HUDEP-2 (cell line): ENCODE results near the gene ZC3H12D.
"Not testable (repeated sequence)": the region's sequence is repeated elsewhere in the genome, so short reads cannot be mapped to it uniquely, and the experiment has no call there.

Experiments used
- DNase-seq, 76 experiments: peaks; one replicate each; lab custom pipeline; 2025; ENCODE audit not compliant: unreplicated experiment in 76 of 76; lab: John Stamatoyannopoulos, UW

The ZC3H12D gene

GRCh38 chr6:149445095-149445466 is 39.7 kb downstream of the ZC3H12D start:
- no peak for DNase-seq

GRCh38 chr6:149444360-149445094 is 40.3 kb downstream of the ZC3H12D start:
- DNase-seq: not testable (repeated sequence)

GRCh38 chr6:149443411-149444181 is 41.2 kb downstream of the ZC3H12D start:
- DNase-seq: no peak

- no peak for DNase-seq
These were observed 43.1 kb downstream of the ZC3H12D start for GRCh38 chr6:149441740-149442139.

GRCh38 chr6:149440735-149441671 is 43.8 kb downstream of the ZC3H12D start:
- no peak for DNase-seq

GRCh38 chr6:149439626-149440025 is 45.2 kb downstream of the ZC3H12D start:
- DNase-seq: no peak

GRCh38 chr6:149438855-149439254 is 46.0 kb downstream of the ZC3H12D start:
- peak in 1 of 76 experiments; percentile 12 for DNase-seq

GRCh38 chr6:149437212-149437611 is 47.6 kb downstream of the ZC3H12D start:
- no peak for DNase-seq

- no peak for DNase-seq
These were observed 48.2 kb downstream of the ZC3H12D start for GRCh38 chr6:149436647-149437046.

GRCh38 chr6:149435919-149436586 is 48.8 kb downstream of the ZC3H12D start:
- no peak for DNase-seq

- DNase-seq: no peak
These were observed 50.9 kb downstream of the ZC3H12D start for GRCh38 chr6:149433881-149434280.

GRCh38 chr6:149433405-149433804 is 51.4 kb downstream of the ZC3H12D start:
- DNase-seq: no peak

- DNase-seq: peak in 73 of 76 experiments; percentile 15 to 94 (median 79)
These were observed 52.7 kb downstream of the ZC3H12D start for GRCh38 chr6:149431905-149432775.

- no peak for DNase-seq
These were observed 55.1 kb downstream of the ZC3H12D start for GRCh38 chr6:149429427-149430360.

- no peak for DNase-seq
These were observed 56.2 kb downstream of the ZC3H12D start for GRCh38 chr6:149428606-149429005.

GRCh38 chr6:149425754-149426153 is 59.1 kb downstream of the ZC3H12D start:
- DNase-seq: no peak

GRCh38 chr6:149425224-149425623 is 59.6 kb downstream of the ZC3H12D start:
- no peak for DNase-seq

GRCh38 chr6:149423964-149424440 is 60.8 kb downstream of the ZC3H12D start:
- no peak for DNase-seq
